CD4-positive, alpha-beta T cell (primary cell): Measurements from ENCODE around the gene FLT1. TPM values are rescaled to one million over a fixed set of nuclear protein-coding genes. Genes with fewer than 3 reads are reported as not detected.

Source experiments
- ATAC-seq: fragments of 200-7000 bp; cut with Tn5 transposase; one replicate; pipeline ENCODE4 v1.10.0; 2022; ENCODE audit warnings: mild to moderate bottlenecking; ENCODE audit not compliant: poor library complexity
- CTCF ChIA-PET: fragments of 350-600 bp; sonication (Branson Sonifier 250); formaldehyde crosslinking; loops from one replicate; lab custom pipeline; 2021; ENCODE audit warnings: antibody characterized with exemption, inconsistent platforms; lab: Charles Lee
- POLR2A ChIA-PET: fragments of 350-600 bp; sonication (Branson Sonifier 250); formaldehyde crosslinking; loops from one replicate; lab custom pipeline; 2021; ENCODE audit warnings: antibody characterized with exemption, inconsistent platforms; lab: Charles Lee
- DNase-seq, 14 experiments: peaks; one replicate each; pipeline ENCODE4 v3.0.0-alpha.2; 2013 to 2020; ENCODE audit warnings: mixed read lengths in 2 of 14
- H3K27ac ChIP-seq, 2 donors: one replicate each; pipeline versions ENCODE4 v1.5.1 to v1.7.0; 2013; ENCODE audit warnings: low read length in 2 of 2, low read depth in 1 of 2, mild to moderate bottlenecking in 1 of 2
- H3K27me3 ChIP-seq, 2 experiments: 1 replicate in 1 of 2; 2 replicates in 1 of 2; pipeline versions ENCODE4 v1.6.1 to v1.7.0; 2013; ENCODE audit warnings: low read length in 2 of 2, control low read depth in 1 of 2, mild to moderate bottlenecking in 1 of 2, moderate library complexity in 1 of 2; ENCODE audit not compliant: insufficient read depth in 2 of 2, control insufficient read depth in 1 of 2
- H3K36me3 ChIP-seq: one replicate; pipeline ENCODE4 v1.6.1; 2013; ENCODE audit warnings: low read length, control low read depth; ENCODE audit not compliant: insufficient read depth
- H3K4me1 ChIP-seq: one replicate; pipeline ENCODE4 v1.6.1; 2013; ENCODE audit warnings: low read length, control low read depth; ENCODE audit not compliant: insufficient read depth
- H3K4me3 ChIP-seq: one replicate; pipeline ENCODE4 v1.5.1; 2013; ENCODE audit warnings: mild to moderate bottlenecking, low read length, moderate library complexity
- H3K9me3 ChIP-seq, 2 experiments: 1 replicate in 1 of 2; 2 replicates in 1 of 2; pipeline versions ENCODE4 v1.6.1 to v1.7.0; 2013; ENCODE audit warnings: low read length in 2 of 2, mild to moderate bottlenecking in 2 of 2, control low read depth in 1 of 2, moderate library complexity in 1 of 2; ENCODE audit not compliant: control insufficient read depth in 1 of 2, insufficient read depth in 1 of 2
- H3K27ac Mint-ChIP-seq: one replicate; pipeline ENCODE4 v1.8.0; 2020; ENCODE audit warnings: mixed read lengths
- H3K27me3 Mint-ChIP-seq: one replicate; pipeline ENCODE4 v1.8.0; 2021; ENCODE audit warnings: mixed read lengths
- H3K36me3 Mint-ChIP-seq: one replicate; pipeline ENCODE4 v1.8.0; 2021; ENCODE audit warnings: low read depth, mixed read lengths
- H3K4me1 Mint-ChIP-seq: one replicate; pipeline ENCODE4 v1.8.0; 2021; ENCODE audit warnings: low read depth, mixed read lengths
- H3K4me3 Mint-ChIP-seq: one replicate; pipeline ENCODE4 v1.8.0; 2020; ENCODE audit warnings: mild to moderate bottlenecking, mixed read lengths
- H3K9me3 Mint-ChIP-seq: one replicate; pipeline ENCODE4 v1.8.0; 2020; ENCODE audit warnings: mixed read lengths
- intact Hi-C, 2 experiments: fragments of 100-400 bp; cut with DNase I in 1 of 2; cut with micrococcal nuclease in 1 of 2; formaldehyde crosslinking; loops; one replicate each; pipeline versions ENCODE4 v1.15.1 to v1.9.0; 2023 to 2025; cut with DNase I, micrococcal nuclease
- total RNA-seq, 174 experiments: library from RNA in 2 of 174; stranded (reverse) in 2 of 174; gene quantifications; one replicate each; pipeline ENCODE4 v1.2.3 and lab custom pipeline; 2021 to 2026
- TF ChIP-seq, protein P1 (sequence below): fragments of 200-600 bp; IDR thresholded peaks from one replicate; pipeline ENCODE4 v1.8.0; 2022; ENCODE audit warnings: antibody characterized with exemption, mild to moderate bottlenecking

The FLT1 gene
- total RNA-seq, 2 experiments from 2014 or later = 1.1 to 1.2 TPM

DNA sequence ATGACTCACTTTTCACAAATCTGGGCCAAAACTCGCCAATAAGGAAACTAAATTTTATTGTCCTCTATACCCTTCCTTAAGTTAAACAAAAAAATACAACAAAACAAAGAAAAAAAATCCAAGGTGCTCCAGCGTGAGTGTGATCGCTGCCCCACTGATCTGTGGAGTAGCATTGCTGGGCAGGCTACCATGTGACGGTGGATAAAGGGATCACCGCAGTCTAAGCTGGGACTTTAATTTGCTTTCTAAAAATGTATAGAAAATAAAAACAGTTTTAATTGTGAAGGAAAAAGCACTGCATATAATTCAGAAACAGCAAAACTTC, 92.9 kb downstream of the FLT1 start:
- ChIA-PET POLR2A (no interaction called here), CTCF (no interaction called here)
- no peak for DNase-seq
- Histone ChIP-seq H3K36me3 (no peaks in the 10 kb centered on the region), H3K27me3 (no peaks in the 10 kb centered on the region), H3K4me3 (no peak overlapping the region), H3K27ac (no peak overlapping the region), H3K9me3 (no peaks in the 10 kb centered on the region), H3K4me1 (no peaks in the 10 kb centered on the region)
- no peak overlapping the region for H3K4me3 Mint-ChIP-seq
- H3K9me3 Mint-ChIP-seq = no peaks in the 10 kb centered on the region
- H3K4me1 Mint-ChIP-seq = no peaks in the 10 kb centered on the region
- TF ChIP-seq, protein P1, sequence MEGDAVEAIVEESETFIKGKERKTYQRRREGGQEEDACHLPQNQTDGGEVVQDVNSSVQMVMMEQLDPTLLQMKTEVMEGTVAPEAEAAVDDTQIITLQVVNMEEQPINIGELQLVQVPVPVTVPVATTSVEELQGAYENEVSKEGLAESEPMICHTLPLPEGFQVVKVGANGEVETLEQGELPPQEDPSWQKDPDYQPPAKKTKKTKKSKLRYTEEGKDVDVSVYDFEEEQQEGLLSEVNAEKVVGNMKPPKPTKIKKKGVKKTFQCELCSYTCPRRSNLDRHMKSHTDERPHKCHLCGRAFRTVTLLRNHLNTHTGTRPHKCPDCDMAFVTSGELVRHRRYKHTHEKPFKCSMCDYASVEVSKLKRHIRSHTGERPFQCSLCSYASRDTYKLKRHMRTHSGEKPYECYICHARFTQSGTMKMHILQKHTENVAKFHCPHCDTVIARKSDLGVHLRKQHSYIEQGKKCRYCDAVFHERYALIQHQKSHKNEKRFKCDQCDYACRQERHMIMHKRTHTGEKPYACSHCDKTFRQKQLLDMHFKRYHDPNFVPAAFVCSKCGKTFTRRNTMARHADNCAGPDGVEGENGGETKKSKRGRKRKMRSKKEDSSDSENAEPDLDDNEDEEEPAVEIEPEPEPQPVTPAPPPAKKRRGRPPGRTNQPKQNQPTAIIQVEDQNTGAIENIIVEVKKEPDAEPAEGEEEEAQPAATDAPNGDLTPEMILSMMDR = no peak
- no peaks in the 10 kb centered on the region for H3K27me3 Mint-ChIP-seq
- H3K27ac Mint-ChIP-seq = no peak overlapping the region
- H3K36me3 Mint-ChIP-seq = no peaks in the 10 kb centered on the region
- intact Hi-C loops = no loop called here
- no peak for ATAC-seq

DNA sequence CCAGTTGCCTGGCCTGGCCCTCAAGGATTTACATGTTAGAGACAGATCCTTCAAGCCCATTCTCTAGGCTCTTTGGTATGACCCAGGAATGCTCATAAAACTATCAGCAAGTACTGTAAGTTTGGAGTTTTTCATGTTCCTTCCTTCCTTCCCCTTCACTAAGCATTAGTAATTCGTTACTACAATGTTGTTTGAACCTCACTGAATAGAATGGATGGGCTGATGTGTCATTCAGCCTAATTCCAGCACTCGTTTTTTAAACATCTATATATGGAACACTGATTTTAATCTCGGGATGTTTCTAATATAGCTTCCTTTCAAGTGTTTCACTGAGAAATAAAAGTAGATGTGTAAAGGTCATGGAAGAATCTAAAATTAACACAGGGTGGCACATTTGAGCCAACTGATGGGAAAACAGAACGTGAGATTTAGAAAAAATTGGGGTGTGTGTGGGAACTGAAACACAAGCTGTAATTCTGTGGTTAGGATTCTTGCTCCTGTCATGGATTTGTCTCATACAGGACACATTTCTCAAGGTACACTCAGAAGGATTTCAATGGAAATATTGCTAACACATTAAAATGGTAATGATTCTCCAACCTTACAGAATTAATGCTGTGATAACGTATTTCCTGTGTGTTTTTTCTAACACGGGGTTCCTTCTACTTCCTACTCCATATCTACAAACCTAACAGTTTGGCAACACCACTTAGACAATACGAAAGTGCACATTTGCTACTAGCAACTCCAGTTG, 93.4 kb downstream of the FLT1 start:
- Histone ChIP-seq H3K4me3 (no peak overlapping the region), H3K4me1 (no peaks in the 10 kb centered on the region), H3K27me3 (no peaks in the 10 kb centered on the region), H3K27ac (no peak overlapping the region), H3K9me3 (no peaks in the 10 kb centered on the region), H3K36me3 (no peaks in the 10 kb centered on the region)
- POLR2A ChIA-PET = no interaction called here
- no peak overlapping the region for H3K4me3 Mint-ChIP-seq
- intact Hi-C loops = no loop called here
- DNase-seq (peak in 3 of 14 experiments; percentile 18 to 40 (median 37)), ATAC-seq (no peak)
- H3K36me3 Mint-ChIP-seq = no peaks in the 10 kb centered on the region
- H3K27me3 Mint-ChIP-seq = no peaks in the 10 kb centered on the region
- no peaks in the 10 kb centered on the region for H3K9me3 Mint-ChIP-seq
- TF ChIP-seq, protein P1 = no peak
- H3K27ac Mint-ChIP-seq = no peak overlapping the region
- CTCF ChIA-PET = no interaction called here
- no peaks in the 10 kb centered on the region for H3K4me1 Mint-ChIP-seq

DNA sequence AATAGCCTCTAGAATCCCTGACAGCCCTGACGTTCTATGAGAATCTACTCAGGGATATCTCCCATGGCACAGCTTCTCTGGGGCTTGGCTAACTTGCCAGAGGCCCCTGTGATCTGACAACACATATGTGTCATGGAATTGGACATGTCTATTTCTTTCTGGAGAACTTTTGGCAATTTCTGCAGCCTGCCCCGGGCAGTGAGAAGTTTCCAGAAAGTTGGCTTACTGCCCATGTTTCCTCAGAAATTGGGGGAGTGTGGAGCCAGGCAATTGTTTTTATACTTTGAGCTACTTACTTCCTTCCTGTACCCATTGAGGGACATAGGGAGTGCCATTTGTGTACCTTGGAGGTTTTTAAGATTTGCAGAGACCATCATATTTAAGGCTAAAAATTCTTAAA, 98.9 kb downstream of the FLT1 start:
- no peak overlapping the region for H3K27ac Mint-ChIP-seq
- no peak overlapping the region for H3K4me3 Mint-ChIP-seq
- no peaks in the 10 kb centered on the region for H3K9me3 ChIP-seq
- CTCF ChIA-PET = no interaction called here
- no peaks in the 10 kb centered on the region for H3K9me3 Mint-ChIP-seq
- H3K27me3 ChIP-seq = no peaks in the 10 kb centered on the region
- H3K36me3 Mint-ChIP-seq = no peaks in the 10 kb centered on the region
- TF ChIP-seq, protein P1 = no peak
- no peak for ATAC-seq
- no peak overlapping the region for H3K27ac ChIP-seq
- intact Hi-C loops = no loop called here
- no peaks in the 10 kb centered on the region for H3K27me3 Mint-ChIP-seq
- POLR2A ChIA-PET = no interaction called here
- no peaks in the 10 kb centered on the region for H3K4me1 Mint-ChIP-seq
- DNase-seq = no peak
- no peaks in the 10 kb centered on the region for H3K36me3 ChIP-seq
- H3K4me1 ChIP-seq = no peaks in the 10 kb centered on the region
- H3K4me3 ChIP-seq = no peak overlapping the region
